ENCODE measurements around the gene PRPF31. TPM values are rescaled to one million over a fixed set of nuclear protein-coding genes. Genes with fewer than 3 reads are reported as not detected.

Gene PRPF31
- total and polyA plus RNA-seq, 2 donors = 42.4 to 62.2 TPM

DNA sequence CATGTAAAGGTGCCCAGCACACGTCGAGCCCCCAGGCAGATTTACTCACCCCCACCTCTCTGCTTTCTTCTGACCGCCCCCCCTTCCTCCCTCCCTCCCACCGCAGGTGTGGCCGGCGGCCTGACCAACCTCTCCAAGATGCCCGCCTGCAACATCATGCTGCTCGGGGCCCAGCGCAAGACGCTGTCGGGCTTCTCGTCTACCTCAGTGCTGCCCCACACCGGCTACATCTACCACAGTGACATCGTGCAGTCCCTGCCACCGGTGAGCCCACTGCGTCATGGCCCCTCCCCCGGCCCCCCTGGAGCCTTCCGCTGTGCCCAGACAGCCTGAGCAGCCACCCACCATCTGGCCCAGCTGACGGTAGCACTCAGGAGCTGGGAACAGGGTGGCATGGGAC lies 8.8 kb downstream of the PRPF31 start:
- Histone ChIP-seq H3K36me3 (ENCODE audit: control insufficient read depth in 2 of 2, insufficient read depth in 2 of 2, low read length in 1 of 2) (peaks cover 62 to 86% of the 10 kb centered on the region in 2 donors), H3K4me1 (ENCODE audit: control insufficient read depth in 2 of 2, insufficient read depth in 2 of 2, low read length in 2 of 2) (no peaks in the 10 kb centered on the region), H3K27ac (ENCODE audit: low read depth in 1 of 2, low read length in 1 of 2) (no peak overlapping the region), H3K27me3 (ENCODE audit: control insufficient read depth in 2 of 2, insufficient read depth in 1 of 2, low read length in 1 of 2) (no peaks in the 10 kb centered on the region), H3K9me3 (ENCODE audit: control insufficient read depth in 2 of 2, insufficient read depth in 1 of 2, low read length in 1 of 2) (no peaks in the 10 kb centered on the region), H3K4me3 (ENCODE audit: low read length in 2 of 2) (no peak overlapping the region)
- 98% methylated on average over 19 of the region's 19 CpGs for WGBS
- no peak for DNase-seq (ENCODE audit: low read depth in 6 of 9, low spot score in 9 of 9)

DNA sequence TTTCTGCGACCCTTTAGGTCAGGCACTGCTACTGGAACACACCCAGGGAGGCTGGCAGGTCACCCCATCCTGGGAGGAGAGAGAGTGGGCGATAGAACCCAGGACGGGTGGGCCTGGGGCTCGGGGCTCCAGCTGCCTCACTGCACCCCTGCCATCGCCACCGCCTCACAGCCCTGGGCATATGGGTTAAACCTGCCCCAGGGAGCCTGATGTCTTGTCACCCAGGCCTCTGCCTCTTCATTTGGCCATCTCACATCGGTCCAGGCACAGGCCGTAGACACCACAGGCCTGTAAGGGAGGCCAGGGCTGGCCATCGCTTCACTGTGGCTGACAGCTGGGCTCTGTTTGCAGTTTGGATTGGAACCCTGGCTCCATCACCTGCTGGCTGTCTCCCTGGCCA lies 10.2 kb downstream of the PRPF31 start:
- no peak for DNase-seq (ENCODE audit: low read depth in 6 of 9, low spot score in 9 of 9)
- WGBS = 96% methylated on average over 9 of the region's 9 CpGs
- Histone ChIP-seq H3K9me3 (ENCODE audit: control insufficient read depth in 2 of 2, insufficient read depth in 1 of 2, low read length in 1 of 2) (no peaks in the 10 kb centered on the region), H3K27me3 (ENCODE audit: control insufficient read depth in 2 of 2, insufficient read depth in 1 of 2, low read length in 1 of 2) (no peaks in the 10 kb centered on the region), H3K4me1 (ENCODE audit: control insufficient read depth in 2 of 2, insufficient read depth in 2 of 2, low read length in 2 of 2) (no peaks in the 10 kb centered on the region), H3K4me3 (ENCODE audit: low read length in 2 of 2) (no peak overlapping the region), H3K27ac (ENCODE audit: low read depth in 1 of 2, low read length in 1 of 2) (no peak overlapping the region), H3K36me3 (ENCODE audit: control insufficient read depth in 2 of 2, insufficient read depth in 2 of 2, low read length in 1 of 2) (peaks cover 59 to 83% of the 10 kb centered on the region in 2 donors)

DNA sequence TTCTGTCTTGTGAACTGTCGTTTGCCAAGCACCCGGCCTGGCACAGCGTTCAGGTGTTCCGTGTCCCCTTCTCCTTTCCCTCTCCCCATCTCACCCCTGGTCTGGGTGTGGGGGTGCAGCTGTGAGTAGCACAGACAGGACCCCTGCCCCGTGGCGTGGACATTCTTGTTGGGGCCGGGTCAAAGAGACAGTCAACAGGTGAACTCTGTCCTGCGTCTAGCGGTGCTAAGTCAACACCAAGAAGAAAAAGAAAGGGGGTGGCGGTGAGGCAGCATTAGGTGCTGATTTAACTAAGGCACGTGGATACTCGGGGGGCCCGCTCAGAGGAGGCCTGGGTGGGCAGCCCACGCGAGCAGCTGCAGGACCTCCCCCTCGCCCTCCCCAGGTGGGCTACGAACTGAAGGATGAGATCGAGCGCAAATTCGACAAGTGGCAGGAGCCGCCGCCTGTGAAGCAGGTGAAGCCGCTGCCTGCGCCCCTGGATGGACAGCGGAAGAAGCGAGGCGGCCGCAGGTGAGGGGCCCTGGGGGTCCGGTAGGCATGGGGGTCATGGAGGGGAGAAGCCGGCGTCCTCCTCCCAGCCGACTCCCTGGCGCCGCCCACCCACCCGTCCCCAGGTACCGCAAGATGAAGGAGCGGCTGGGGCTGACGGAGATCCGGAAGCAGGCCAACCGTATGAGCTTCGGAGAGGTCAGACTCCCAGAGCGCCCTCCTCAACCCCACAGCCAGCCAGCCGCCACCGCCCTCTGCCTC lies 12.3 kb downstream of the PRPF31 start:
- Histone ChIP-seq H3K9me3 (ENCODE audit: control insufficient read depth in 2 of 2, insufficient read depth in 1 of 2, low read length in 1 of 2) (no peaks in the 10 kb centered on the region), H3K4me3 (ENCODE audit: low read length in 2 of 2) (no peak overlapping the region), H3K27ac (ENCODE audit: low read depth in 1 of 2, low read length in 1 of 2) (no peak overlapping the region), H3K27me3 (ENCODE audit: control insufficient read depth in 2 of 2, insufficient read depth in 1 of 2, low read length in 1 of 2) (no peaks in the 10 kb centered on the region), H3K4me1 (ENCODE audit: control insufficient read depth in 2 of 2, insufficient read depth in 2 of 2, low read length in 2 of 2) (no peaks in the 10 kb centered on the region), H3K36me3 (ENCODE audit: control insufficient read depth in 2 of 2, insufficient read depth in 2 of 2, low read length in 1 of 2) (peaks cover 57 to 73% of the 10 kb centered on the region in 2 donors)
- 95% methylated on average over 44 of the region's 44 CpGs for WGBS
- DNase-seq (ENCODE audit: low read depth in 6 of 9, low spot score in 9 of 9) = no peak

DNA sequence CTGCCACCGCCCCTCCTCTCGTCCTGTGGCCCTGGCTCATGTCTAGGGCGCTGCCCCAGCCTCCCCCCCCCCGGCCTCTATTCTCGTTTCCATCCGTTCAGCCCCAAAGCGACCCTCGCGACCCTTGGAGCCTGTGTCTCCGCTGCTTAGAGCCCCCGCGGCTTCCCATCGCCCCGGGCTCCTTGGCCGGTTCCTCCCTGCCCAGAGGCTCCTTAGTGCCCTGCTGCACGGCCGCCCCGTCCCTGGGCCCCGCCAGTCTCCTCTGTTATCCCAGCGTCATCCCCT lies 12.8 kb downstream of the PRPF31 start:
- Histone ChIP-seq H3K27ac (ENCODE audit: low read depth in 1 of 2, low read length in 1 of 2) (no peak overlapping the region), H3K36me3 (ENCODE audit: control insufficient read depth in 2 of 2, insufficient read depth in 2 of 2, low read length in 1 of 2) (peaks cover 55 to 68% of the 10 kb centered on the region in 2 donors), H3K27me3 (ENCODE audit: control insufficient read depth in 2 of 2, insufficient read depth in 1 of 2, low read length in 1 of 2) (no peaks in the 10 kb centered on the region), H3K9me3 (ENCODE audit: control insufficient read depth in 2 of 2, insufficient read depth in 1 of 2, low read length in 1 of 2) (no peaks in the 10 kb centered on the region), H3K4me3 (ENCODE audit: low read length in 2 of 2) (no peak overlapping the region), H3K4me1 (ENCODE audit: control insufficient read depth in 2 of 2, insufficient read depth in 2 of 2, low read length in 2 of 2) (no peaks in the 10 kb centered on the region)
- 94% methylated on average over 20 of the region's 20 CpGs for WGBS
- DNase-seq (ENCODE audit: low read depth in 6 of 9, low spot score in 9 of 9) = no peak

DNA sequence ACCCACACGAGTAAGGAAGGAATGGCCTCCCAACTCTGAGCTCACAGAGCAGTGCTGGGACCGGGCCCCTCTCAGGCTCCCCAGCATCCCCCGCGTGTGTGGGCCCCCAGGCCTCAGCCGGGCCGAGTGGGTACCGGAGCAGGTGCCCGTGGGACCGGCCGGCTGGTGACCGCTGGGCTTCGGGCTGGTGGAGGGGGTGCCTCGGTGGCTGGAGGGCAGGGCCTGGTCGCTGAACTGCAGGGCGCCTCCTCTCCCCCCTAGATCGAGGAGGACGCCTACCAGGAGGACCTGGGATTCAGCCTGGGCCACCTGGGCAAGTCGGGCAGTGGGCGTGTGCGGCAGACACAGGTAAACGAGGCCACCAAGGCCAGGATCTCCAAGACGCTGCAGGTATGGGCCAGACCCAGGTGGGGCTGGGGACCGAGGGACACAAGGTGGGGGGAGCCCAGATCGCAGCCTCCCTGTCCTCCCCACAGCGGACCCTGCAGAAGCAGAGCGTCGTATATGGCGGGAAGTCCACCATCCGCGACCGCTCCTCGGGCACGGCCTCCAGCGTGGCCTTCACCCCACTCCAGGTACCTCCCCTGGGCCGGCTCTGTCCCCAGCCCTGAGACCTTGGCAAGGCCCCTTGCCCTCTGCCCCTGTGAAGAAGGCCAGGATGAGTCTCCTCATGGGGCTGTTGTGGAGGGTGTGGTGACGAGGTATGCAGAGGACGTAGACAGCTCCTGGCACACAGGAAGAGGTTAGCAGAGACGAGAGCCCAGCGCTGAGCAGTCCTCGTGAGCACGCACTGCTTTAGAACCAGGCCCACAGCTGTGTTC lies 13.5 kb downstream of the PRPF31 start:
- H3K9me3 ChIP-seq (ENCODE audit: control insufficient read depth in 2 of 2, insufficient read depth in 1 of 2, low read length in 1 of 2) = peaks cover 2 to 4% of the 10 kb centered on the region in 2 donors
- H3K4me3 ChIP-seq (ENCODE audit: low read length in 2 of 2) = no peak overlapping the region
- H3K27ac ChIP-seq (ENCODE audit: low read depth in 1 of 2, low read length in 1 of 2) = no peak overlapping the region
- peaks cover 49 to 62% of the 10 kb centered on the region in 2 donors for H3K36me3 ChIP-seq (ENCODE audit: control insufficient read depth in 2 of 2, insufficient read depth in 2 of 2, low read length in 1 of 2)
- H3K4me1 ChIP-seq (ENCODE audit: control insufficient read depth in 2 of 2, insufficient read depth in 2 of 2, low read length in 2 of 2) = no peaks in the 10 kb centered on the region
- no peak for DNase-seq (ENCODE audit: low read depth in 6 of 9, low spot score in 9 of 9)
- no peaks in the 10 kb centered on the region for H3K27me3 ChIP-seq (ENCODE audit: control insufficient read depth in 2 of 2, insufficient read depth in 1 of 2, low read length in 1 of 2)
- 99% methylated on average over 41 of the region's 41 CpGs for WGBS

DNA sequence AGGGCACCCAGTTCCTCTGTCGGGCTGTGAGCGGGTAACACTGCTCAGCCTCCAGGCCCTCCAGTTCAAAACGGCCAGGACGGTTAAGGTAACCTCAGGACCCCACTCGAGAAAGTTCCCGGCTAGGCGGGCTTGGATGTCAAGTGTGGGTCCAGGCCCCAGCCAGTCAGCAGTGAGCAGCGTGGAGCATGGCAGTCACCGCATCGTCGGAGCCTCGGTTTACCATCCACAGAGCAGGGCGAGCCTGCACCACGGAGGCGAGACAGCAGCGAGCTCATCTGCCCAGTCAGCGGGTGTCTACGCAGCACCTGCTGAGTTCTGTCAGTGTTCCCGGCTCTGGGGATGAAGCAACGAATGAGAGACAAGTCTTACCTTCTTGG lies 14.1 kb downstream of the PRPF31 start:
- Histone ChIP-seq H3K36me3 (ENCODE audit: control insufficient read depth in 2 of 2, insufficient read depth in 2 of 2, low read length in 1 of 2) (peaks cover 44 to 56% of the 10 kb centered on the region in 2 donors), H3K27me3 (ENCODE audit: control insufficient read depth in 2 of 2, insufficient read depth in 1 of 2, low read length in 1 of 2) (no peaks in the 10 kb centered on the region), H3K27ac (ENCODE audit: low read depth in 1 of 2, low read length in 1 of 2) (no peak overlapping the region), H3K4me3 (ENCODE audit: low read length in 2 of 2) (no peak overlapping the region), H3K9me3 (ENCODE audit: control insufficient read depth in 2 of 2, insufficient read depth in 1 of 2, low read length in 1 of 2) (peaks cover 2 to 4% of the 10 kb centered on the region in 2 donors), H3K4me1 (ENCODE audit: control insufficient read depth in 2 of 2, insufficient read depth in 2 of 2, low read length in 2 of 2) (no peaks in the 10 kb centered on the region)
- 97% methylated on average over 20 of the region's 20 CpGs for WGBS
- no peak for DNase-seq (ENCODE audit: low read depth in 6 of 9, low spot score in 9 of 9)

DNA sequence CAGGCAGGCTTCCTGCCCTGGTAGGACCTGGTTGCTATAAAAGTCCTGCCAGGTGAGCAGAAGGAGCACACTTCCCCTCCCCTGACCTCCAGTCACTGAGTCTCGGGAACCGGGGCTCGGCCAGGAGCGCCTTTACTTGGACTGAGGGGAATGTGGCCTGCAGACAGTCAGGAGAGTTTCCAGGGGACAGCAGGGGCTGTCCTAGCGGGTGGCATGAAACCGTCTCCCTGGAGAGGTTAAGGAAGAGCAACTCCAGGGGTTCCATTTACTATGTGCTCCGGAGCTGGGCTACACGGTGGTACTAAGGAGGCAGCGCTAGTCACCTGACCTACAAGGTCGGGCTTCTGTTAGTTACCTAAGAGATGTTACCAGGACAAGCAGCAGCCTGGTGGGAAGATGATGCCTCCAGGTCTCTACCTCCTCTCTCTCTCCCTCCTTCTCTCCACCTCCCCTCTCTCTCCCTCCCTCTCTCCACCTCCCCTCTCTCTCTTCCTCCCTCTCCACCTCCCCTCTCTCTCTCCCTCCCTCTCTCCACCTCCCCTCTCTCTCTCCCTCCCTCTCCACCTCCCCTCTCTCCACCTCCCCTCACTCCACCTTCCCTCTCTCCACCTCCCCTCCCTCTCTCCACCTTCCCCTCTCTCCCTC lies 17.9 kb downstream of the PRPF31 start:
- Histone ChIP-seq H3K4me1 (ENCODE audit: control insufficient read depth in 2 of 2, insufficient read depth in 2 of 2, low read length in 2 of 2) (peaks cover 12 to 13% of the 10 kb centered on the region in 2 donors), H3K27me3 (ENCODE audit: control insufficient read depth in 2 of 2, insufficient read depth in 1 of 2, low read length in 1 of 2) (peaks cover 0 to 4% of the 10 kb centered on the region in 2 donors), H3K27ac (ENCODE audit: low read depth in 1 of 2, low read length in 1 of 2) (no peak overlapping the region), H3K4me3 (ENCODE audit: low read length in 2 of 2) (no peak overlapping the region), H3K9me3 (ENCODE audit: control insufficient read depth in 2 of 2, insufficient read depth in 1 of 2, low read length in 1 of 2) (peaks cover 2 to 4% of the 10 kb centered on the region in 2 donors), H3K36me3 (ENCODE audit: control insufficient read depth in 2 of 2, insufficient read depth in 2 of 2, low read length in 1 of 2) (peaks cover 26 to 27% of the 10 kb centered on the region in 2 donors)
- 94% methylated on average over 10 of the region's 10 CpGs for WGBS
- DNase-seq (ENCODE audit: low read depth in 6 of 9, low spot score in 9 of 9) = peak in 2 of 9 donors; percentile 55 to 60

DNA sequence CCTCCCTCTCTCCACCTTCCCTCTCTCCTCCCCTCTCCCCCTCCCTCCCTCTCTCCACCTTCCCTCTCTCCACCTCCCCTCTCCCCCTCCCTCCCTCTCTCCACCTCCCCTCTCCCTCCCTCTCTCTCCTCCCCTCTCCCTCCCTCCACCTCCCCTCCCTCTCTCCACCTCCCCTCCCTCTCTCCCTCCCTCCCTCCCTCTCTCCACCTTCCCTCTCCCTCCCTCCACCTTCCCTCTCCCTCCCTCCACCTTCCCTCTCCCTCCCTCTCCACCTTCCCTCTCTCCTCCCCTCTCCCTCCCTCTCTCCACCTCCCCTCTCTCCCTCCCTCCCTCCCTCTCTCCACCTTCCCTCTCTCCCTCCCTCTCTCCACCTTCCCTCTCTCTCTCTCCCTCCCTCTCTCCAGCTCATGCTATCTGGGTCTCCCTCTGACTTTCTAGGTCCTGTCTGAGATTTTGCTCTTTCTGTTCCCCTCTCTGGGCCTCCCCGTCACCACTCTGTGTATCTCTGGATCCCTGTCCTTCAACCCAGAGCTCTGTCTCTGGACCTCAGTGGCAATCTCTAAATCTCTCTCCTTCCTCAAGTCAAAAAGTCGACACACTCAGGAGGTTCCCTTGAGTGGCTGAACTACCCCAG lies 18.5 kb downstream of the PRPF31 start:
- no peak for DNase-seq (ENCODE audit: low read depth in 6 of 9, low spot score in 9 of 9)
- peaks cover 0 to 4% of the 10 kb centered on the region in 2 donors for H3K27me3 ChIP-seq (ENCODE audit: control insufficient read depth in 2 of 2, insufficient read depth in 1 of 2, low read length in 1 of 2)
- peaks cover 2 to 4% of the 10 kb centered on the region in 2 donors for H3K9me3 ChIP-seq (ENCODE audit: control insufficient read depth in 2 of 2, insufficient read depth in 1 of 2, low read length in 1 of 2)
- H3K4me3 ChIP-seq (ENCODE audit: low read length in 2 of 2) = no peak overlapping the region
- peaks cover 18 to 19% of the 10 kb centered on the region in 2 donors for H3K4me1 ChIP-seq (ENCODE audit: control insufficient read depth in 2 of 2, insufficient read depth in 2 of 2, low read length in 2 of 2)
- 79% methylated on average over 2 of the region's 2 CpGs for WGBS
- H3K27ac ChIP-seq (ENCODE audit: low read depth in 1 of 2, low read length in 1 of 2) = no peak overlapping the region
- H3K36me3 ChIP-seq (ENCODE audit: control insufficient read depth in 2 of 2, insufficient read depth in 2 of 2, low read length in 1 of 2) = peaks cover 20 to 23% of the 10 kb centered on the region in 2 donors

Measured in thymus (tissue), 11 donors.